Measurements from ENCODE around the gene OR5B2.
"Not testable (repeated sequence)": the region's sequence is repeated elsewhere in the genome, so short reads cannot be mapped to it uniquely, and the experiment has no call there.

Gene OR5B2

DNA sequence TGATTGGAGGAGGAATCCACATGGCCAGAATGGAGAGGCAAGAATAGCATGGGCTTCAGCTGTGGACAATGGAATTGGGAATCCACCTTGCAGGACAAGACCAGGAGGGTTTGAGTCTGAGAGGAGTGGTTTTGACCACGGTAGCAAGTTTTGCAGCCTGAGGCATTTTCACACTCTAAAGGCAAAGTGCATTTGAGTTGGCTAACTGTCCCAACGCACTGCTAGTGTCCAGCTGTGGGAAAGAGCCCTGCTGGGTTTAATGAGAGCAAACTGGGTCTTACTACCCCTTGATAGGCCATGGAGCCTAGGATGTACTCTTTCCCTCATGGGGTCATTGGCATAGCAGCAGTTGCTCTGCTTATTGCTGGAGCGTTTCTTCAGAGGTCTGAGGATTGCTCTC, at the start of gene OR5B2:
TSS of gene OR5B2 (minus strand) at position 101 of the 400 bp plus-strand sequence. CDS start 4,860 bp downstream, outside the sequence.
- no peak for DNase-seq

DNA sequence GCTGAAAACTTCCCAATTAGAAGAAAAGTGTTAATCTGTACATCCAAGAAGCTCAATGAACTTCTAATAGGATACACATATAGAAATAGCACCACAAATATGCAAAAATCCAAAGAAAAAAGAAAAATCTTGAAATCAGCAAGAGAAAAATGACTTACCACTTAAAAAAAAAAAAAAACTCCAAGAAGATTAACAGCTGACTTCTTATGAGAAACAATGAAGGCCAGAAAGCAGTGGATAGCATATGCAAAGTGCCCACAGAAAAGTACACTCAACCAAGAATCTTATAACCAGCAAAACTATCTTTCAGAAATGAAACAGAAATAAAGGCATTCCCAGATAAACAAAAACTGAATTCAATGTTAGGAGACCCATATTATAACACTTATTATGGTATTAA, 44.0 kb upstream of the OR5B2 start:
- no peak for DNase-seq

DNA sequence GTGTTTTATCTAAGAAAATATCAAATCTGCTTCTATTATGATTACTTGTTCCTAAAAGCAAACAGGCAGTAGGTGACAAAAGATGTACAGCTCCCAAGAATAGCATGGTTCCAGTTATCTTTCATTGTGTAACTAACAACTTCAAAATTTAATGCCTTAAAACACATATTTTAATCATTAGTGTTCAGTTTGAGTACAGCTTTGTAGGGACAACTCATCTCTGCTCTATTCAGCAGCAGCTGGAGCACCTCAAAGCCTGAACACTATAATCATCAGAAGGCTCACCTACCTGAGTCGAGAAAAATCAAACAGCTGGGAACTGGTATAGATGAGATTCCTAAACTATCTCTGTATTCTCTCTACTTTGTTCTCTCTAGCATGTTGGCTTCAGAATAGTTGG, 38.4 kb upstream of the OR5B2 start:
- DNase-seq, result no peak

DNA sequence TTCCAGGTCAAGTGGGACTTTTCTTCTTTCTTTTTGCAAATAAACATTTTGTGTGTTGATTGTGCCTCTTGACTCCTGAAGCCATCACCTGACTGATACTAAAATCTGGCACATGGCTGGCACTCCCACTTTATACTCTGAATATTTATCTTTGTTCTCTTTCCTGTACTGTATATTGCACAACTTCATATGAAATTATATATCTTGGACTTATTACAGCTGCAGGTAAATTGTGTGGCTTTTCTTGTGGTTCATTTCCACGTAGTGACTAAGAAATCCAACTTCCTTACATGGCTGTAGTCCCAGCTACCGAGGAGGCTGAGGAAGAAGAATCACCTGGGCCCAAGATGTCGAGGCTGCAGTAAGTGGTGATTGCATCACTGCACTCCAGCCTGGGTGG, 37.8 kb upstream of the OR5B2 start:
- no peak for DNase-seq

DNA sequence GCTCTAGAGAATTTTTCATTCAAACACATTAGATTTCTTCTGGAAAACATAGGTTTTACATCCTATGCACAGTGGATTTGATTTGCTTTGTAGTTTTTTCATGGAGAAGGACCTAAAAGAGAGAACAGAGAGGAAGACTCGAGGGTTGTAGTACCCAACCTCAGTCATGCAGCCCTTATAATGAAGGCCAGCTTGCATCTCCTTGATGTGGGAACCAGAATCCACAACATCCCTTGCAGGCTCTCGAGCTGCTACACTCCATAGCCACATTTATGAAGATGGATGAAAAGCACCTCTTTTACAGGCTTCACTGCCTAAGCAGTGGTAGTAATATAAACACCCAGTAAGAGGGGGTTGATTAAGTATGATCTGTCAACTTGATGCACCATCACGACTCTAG, 23.7 kb upstream of the OR5B2 start:
- no peak for DNase-seq

DNA sequence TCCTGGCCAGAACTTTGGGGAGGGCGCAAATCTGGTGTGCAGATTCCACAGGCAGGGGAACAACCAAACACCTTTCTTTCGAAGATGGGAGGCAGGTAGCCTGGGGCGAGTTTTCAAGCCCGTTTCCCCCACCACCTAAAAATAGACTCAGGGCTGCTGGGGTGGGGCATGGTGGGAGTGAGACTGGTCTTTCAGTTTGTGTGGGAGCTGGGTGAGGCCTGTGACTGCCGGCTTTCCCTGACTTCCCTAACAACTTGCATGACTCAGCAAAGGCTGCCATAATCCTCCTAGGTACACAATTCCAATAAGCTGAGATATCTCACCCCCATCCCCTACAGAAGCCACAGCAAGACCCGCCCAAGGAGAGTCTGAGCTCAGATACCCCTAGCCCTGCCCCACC, 18.4 kb upstream of the OR5B2 start:
- DNase-seq, result no peak

DNA sequence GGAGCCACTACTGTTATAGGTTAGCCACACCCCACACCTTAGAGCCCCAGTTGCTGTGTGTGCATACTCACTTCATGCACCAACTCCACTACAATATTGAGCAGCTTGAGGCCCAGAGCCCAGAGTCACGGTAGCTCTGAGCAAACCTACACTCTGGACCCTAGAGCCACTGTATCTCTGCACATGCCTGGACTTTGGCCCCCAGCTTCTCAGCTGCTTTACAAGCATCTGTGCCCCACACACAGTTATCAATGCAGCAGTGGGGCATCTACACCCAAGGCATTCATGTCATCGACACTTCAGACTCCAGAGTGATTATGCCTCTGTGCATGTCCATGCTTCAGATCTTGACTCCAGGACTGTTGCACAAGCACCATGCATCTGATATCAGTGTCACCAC, 16.4 kb upstream of the OR5B2 start:
- DNase-seq, result no peak

DNA sequence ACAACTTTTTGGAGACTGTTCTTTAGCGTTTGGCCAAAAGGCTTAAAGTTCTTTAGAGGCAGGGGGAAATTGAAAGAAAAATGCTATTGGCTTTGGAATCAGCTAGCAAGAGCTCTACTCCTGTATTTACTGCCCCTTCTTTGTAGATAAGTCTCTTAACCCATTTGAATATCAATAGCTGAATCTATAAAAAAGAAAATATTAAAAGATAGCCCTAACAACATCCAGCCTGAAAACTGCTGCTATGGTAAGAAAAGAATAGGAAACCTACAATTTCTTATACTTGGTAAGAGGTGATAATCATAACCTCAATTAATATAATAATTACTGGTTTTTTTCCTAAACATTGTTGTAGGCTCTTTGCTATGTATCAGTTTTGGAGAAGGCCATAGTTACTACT, 14.2 kb upstream of the OR5B2 start, which contains the start of gene OR5B12:
TSS of gene OR5B12 (minus strand) at position 101 of the 400 bp plus-strand sequence. CDS start 2,085 bp downstream, outside the sequence.
- no peak for DNase-seq

DNA sequence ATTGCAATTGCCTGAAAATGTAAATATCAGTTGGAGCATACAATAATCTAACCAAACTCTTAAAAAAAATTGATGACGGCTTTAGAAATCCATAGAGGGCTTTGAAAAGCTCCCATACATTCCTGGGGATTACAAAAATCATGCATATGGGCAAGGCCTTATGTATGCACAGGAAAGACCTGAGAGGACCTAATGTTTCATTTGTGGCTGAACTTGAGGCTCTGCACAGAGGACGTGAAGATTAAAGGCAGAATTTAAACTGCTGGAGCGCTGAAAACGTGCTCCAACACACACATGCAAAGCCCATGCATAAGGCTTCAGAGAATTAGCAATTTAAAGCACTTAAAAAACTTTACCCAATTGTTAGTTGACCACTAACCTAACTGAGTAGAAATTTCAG, 10.6 kb upstream of the OR5B2 start:
- no peak for DNase-seq

DNA sequence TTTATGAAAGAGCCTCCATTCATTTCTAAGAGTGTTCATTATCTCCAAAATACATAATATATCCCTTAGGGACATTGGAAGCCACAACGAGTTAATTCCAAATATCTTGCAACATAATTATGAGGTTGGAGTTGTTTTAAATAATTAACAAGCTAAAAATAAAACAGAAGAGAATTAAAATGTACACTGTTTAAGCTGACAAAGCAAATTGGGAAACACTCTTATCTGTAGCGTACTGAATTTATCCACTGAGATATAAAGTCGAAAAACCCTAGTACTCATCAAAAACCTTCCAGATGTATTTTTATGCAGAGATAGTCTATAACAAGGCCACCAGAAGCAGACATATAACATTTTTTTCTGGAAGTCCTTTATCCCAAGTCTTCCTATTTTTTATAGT, 6.3 kb upstream of the OR5B2 start:
- no peak for DNase-seq

DNA sequence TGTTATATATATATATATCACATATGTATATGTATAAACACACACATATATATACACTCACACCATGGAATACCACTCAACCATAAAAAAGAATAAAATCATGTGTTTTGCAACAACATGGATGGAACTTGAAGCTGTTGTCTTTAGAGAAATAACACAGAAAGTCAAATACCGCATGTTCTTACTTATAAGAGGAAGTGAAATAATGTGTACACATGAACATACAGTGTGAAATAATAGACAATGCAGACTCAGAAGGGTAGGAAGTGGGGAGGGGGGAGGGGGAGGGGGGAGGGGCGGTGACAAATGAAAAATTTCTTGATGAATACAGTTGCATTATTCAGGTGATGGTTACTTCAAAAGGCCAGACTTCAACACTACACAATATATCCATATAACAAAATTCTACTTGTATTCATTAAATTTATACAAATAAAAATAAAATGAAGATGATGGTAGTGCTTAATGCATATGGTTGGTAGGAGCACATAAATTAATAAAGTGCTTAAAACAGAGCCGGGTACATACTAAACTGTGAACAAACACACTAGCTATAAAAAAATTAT, 5.8 kb upstream of the OR5B2 start:
- no peak for DNase-seq

DNA sequence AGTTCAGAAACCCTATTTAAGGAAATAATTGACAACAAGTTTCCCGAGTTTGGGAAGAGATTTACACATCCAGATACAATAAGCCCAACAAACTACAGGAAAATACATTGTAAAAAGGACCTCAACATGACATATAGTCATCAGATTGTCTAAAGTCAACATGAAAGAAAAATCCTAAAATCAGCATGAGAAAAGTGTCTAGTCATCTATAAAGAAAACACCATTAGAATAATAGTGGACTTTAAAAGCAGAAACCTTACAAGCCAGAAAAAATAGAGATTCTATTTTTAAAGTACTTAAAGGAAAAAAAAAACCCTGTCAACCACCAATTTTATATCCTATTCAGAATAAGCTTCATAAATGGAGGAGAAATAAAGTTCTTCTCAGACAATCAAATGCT, 1.4 kb upstream of the OR5B2 start:
- no peak for DNase-seq

DNA sequence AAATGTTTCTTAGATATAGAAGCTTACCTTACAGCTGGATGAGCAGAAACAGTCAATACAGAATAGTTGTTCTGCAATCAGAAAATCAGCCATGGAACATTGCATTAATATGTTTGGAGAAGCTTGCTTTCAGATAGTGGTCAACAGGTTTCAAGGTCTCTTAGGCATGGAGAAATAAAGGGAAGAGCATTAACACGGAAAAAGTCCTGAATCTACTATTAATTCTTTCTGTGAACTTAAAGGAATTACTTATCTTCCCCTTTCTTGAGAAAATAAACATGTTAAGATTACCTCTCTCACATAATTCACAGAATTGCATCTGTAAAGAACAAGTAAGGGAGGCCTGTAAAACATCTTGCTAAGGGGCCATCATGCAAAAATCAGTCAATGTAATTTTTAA, 21.1 kb downstream of the OR5B2 start, which contains the start of gene OR5B3:
TSS of gene OR5B3 (minus strand) at position 101 of the 400 bp plus-strand sequence. CDS start 3,465 bp downstream, outside the sequence.
- DNase-seq, result no peak

DNA sequence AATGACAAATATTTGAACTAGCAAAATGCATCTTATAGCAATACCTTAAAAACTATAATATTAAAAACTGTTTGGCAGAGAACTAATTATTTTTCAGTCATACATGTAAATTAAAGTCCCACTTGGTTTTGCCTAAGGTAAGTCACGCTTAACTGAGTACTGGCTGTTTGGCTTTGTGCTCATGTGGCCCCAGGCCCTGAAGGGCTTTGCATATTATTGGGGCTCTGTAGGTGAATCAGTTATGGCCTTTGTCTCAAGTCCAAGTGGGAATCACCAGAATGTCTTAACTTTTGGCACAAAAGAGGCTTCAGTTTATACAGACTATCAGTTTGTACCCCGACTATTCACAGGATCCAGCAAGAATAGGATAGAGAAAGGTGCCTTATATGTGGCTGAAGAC, 28.3 kb downstream of the OR5B2 start:
- DNase-seq, result not testable (repeated sequence)

DNA sequence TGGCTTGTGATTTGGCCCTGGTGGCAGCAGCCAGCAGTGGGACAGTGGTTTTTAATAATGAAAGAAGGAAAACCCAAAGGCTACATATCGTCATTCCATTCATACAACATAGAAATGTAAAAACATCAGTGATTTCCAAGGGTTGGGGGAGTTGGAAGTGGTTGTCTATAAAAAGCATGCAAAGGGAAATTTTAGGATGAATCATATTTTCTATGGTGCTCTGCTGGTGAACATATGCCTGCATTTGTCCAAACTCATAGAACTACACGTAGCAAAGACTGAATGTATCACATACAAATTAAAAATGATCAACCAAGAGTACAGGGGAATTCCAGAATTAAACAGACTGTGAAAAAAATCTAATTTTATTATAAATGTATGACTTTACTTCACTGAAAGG, 32.3 kb downstream of the OR5B2 start:
- no peak for DNase-seq

DNA sequence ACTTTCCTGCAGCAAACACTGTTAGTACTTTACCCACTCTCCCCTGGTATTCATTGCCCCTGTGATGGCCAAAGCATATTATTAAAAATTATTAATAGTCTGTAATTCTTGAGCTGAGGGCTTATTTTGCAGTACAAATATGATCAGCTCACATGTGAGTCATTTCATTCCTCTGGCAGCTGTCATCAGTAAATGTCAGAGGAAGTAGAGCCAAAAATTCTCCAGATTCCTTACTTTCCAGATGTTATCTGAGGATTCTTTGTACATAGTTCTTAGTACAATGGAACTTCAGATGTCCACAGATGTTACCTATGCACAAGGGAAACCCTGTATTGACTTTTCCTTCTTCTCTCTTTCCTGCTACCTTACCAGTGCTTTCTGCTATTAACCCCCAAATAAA, 33.7 kb downstream of the OR5B2 start:
- DNase-seq, result no peak

DNA sequence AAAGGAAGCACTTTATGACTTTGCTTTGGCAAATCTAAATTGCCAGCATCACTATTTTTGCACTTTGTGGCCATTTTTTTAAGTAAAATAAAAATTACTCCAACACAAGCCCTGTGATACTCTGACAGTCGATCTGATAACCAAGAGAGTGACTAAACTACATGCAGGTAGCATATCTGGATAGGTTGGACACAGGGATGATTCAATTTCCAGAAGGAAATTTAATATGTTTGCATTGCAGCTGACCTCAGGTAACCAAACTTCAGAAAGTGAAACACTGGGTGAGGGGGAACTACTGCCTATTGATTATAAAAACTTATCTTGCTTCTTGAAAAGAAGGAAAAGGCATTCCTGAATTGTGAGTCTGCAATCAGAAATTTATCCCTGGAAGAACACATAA, 35.2 kb downstream of the OR5B2 start:
- no peak for DNase-seq

DNA sequence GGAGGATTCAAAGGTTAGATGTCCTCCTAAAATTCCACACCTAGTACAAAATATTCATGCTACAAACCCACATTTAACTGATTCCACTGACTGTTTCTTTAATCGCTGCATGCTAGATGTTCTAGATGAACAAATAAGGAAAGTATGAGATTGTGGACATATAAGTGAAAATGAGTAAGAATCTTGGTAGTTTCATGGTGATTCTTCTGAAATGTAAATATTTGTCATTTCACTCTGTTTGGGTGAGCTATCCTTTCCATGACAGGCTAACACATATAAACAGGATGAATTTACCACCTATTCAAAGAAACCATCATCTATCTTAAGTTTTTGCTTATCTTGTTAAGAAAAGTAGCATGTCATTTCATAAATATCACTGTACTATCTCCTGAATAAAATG, 36.0 kb downstream of the OR5B2 start:
- no peak for DNase-seq

DNA sequence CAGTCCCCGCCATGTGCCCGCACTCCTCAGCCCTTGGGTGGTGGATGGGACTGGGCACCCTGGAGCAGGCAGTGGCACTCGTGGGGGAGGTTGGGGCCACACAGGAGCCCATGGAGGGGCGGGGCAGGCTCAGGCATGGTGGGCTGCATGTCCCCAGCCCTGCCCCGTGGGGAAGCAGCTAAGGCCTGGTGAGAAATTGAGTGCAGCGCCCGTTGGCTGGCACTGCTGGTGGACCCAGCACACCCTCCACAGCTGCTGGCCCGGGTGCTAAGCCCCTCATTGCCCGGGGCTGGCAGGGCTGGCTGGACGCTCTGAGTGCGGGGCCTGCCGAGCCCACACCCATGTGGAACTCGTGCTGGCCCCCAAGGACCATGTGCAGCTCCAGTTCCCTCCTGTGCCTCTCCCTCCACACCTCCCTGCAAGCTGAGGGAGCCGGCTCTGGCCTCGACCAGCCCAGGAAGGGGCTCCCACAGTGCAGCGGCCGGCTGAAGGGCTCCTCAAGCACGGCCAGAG, 37.3 kb downstream of the OR5B2 start:
- no peak for DNase-seq

Data from activated CD4-positive, alpha-beta T cell treated with anti-CD3 and anti-CD28 coated beads, Interleukin-2, amount 50 U/mL, for 16 hours (primary cell).